Frontal cortex (tissue), 4 donors: ENCODE results near the gene CCNY. TPM values are rescaled to one million over a fixed set of nuclear protein-coding genes. Genes with fewer than 3 reads are reported as not detected.
"Not testable (repeated sequence)": the region's sequence is repeated elsewhere in the genome, so short reads cannot be mapped to it uniquely, and the experiment has no call there.

Experiments used
- DNase-seq, 2 donors: peaks; one replicate each; pipeline ENCODE4 v3.0.0; 2012; ENCODE audit warnings: low spot score in 2 of 2
- FAIRE-seq: peaks from 2 replicates; lab custom pipeline; 2012; peaks lifted over from hg19 to GRCh38; lab: Jason Lieb, UNC
- total RNA-seq: library from RNA; depleted of rRNA; stranded (reverse); fragments of >200 nt; gene quantifications from one replicate; pipeline ENCODE4 v1.2.3, GENCODE V29; 2014
- donor health status: control.
- donor health status: control.
- donor health status: control.

The CCNY gene
- total RNA-seq: 54.6 TPM

DNA sequence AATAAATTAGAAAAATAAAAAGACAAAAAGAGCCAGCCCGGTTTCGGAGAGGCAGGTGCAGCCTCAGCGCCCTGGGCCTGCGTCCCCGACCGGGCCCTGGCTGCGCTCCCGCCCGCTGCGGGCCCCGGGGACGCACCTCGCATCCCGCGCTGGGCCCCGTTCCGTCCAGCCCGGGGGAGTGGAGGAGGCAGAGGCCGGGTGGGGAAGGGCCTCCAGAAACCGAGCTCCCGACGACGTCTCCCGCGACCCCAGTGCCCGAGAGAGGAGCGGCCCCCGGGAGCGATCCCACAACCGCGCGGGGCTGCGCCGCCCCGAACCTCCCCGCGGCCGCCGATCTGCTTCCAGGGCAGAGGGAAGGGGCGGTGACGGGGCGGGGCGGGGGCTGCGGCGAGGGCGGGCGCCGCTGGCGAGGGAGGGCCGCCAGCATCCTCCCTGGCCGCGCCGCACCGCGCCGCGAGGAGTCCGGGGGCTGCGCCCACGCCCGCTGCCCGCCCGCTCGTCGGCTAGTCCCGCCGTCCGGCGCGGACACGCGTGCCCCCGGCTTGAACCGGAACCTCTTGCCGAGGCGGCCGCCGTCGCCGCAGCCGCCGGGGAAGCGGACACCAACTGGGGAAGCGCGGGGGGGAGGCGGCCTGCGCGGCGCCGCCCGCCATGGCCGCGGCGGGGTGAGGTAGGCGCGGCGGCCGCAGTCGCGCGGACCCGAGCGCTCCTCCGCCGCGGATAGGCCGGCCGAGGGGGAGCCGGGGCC, at the start of gene CCNY:
Gene CCNY, plus strand, starts transcription at position 426 of the 748 bp plus-strand sequence. CDS start 545 bp downstream, outside the sequence.
- DNase-seq: peak; percentile 86 to 93
- FAIRE-seq: no peak

DNA sequence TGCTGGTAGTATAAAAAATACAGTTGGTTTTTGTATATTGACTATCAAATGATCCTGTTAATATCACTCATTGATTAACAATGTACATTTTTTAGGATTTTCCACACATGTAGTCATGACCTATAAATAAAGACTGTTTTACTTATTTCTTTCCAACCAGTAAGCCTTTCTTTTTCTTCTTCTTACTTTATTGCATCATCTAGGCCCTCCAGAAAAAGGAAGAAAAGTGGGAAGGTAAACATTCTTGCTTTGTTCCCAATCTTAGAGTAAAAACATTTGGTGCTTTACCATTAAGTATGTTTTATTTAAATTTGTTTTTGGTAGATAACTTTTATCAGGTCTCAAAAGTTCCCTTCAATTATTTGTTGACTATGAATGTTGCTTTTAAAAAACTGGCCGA, 47.1 kb upstream of the CCNY start:
- FAIRE-seq (no peak), DNase-seq (no peak)

DNA sequence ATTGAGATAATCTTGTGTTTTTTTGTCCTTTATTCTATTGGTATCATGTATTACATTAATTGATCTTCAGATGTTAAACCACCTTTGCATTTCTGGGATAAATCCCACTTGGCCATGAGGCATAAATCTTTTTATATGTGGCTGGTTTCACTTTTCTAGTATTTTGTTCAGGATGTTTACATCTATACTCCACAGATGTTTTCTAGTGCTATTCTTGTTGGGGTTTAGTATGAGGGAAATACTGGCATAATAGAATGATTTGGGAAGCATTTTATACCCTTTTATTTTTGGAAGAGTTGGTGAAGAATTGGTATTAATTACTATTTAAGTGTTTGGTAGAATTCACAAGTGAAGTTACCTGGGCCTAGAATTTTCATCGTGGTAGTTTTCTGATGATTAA, 41.8 kb upstream of the CCNY start:
- no peak for DNase-seq
- no peak for FAIRE-seq

DNA sequence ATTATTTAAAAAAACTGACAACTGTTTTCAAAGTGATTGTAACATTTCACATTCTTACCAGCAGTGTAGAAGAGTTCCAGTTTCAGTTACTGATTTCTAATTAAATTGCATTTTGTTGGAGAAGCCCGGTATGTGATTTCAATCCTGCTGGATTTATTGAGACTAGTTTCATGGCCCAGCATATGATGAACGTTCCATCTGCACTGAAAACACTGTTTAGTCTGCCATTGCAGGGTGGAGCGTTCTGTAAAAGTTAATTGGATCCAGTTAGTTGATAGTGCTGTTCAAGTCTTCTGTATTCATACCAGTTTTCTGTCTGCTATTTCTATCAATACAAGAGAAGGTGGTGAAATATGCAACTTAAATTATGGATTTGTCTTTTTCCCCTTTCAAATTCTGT, 37.3 kb upstream of the CCNY start:
- FAIRE-seq: no peak
- DNase-seq: no peak

DNA sequence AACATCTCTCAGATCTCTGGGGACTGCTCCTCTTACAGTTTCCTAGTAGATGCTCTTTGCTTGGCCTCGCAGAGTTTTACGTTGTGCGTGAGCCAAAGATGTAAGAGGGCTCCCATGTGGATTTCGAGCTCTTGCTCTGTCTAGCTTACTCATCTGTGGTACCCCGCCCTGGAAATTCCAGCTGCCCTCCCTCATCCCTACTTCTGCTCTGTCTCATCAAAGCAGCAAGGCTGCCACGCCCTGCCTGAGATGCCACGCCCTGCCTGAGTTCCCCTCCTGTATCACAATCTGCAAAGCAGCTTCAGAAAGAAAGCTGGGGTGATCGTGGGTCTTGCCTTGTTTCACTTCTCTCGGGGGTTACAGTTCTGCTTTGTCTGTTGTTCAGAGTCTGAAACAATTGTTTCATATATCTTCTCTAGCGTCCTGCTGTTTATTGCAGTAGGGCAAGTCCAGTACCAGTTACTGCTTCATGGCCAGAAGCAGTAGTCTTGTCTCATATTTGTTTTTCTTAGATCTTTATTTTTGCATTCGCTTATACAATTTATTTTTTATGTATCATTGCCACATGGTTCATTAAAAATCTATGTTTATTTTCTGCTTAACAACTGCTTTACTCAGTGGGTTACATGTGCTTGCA, 36.1 kb upstream of the CCNY start:
- DNase-seq: no peak
- FAIRE-seq: no peak

DNA sequence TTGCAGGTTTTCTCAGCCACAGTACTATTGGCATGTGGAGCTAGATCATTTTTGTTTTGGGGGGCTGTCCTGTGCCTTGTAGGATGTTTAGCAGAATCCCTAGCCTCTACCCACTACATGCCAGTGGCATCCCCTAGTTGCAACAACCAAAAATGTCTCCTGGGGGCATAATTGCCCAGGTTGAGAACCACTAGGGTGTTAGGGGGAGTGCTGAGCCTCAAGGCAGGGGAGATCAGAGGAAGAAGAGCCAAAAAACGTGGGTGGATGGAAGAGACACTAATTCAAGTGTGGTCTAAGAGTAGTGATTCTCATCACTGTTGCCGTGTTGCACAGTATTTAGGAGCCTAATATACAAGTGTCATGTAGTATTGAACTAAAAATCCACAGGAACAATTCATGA, 31.7 kb upstream of the CCNY start:
- no peak for DNase-seq
- FAIRE-seq: no peak

DNA sequence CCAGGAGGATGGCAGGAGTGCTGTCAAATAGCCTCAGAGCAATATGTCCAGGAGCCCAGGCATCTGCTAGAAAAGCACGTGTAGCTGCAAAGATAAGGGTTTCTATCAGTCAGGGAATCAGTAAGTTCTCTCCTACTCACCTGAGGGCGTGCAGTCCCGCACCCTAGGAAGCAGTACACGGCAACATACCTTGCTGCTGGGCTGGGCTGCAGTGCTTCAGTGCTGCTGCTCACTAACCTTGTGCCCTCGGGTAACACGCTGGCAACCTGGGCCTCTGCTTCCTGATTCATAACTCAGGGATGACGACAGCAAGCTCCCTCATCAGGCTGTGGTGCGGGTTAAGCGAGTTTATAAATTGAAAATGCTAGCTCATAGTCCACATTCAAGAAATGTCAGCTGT, 29.5 kb upstream of the CCNY start:
- FAIRE-seq (no peak), DNase-seq (no peak)

DNA sequence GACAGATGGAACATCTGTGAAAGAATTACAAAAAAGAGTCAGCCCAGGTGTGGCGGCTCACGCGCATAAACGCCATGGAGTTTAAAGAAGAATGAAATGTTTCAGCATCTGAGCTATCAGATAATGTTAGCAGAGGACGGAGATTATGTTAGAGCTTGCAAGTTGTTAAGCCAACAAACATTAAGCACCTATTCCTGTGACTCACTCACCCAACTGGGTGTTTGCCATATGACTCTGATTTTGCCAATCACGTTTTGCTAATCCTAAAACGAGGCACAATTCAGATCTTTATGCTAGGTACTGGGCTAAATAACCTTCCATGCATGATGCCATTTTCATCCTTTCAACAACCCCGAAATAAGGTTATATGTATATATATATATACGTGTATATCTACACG, 29.0 kb upstream of the CCNY start:
- no peak for DNase-seq
- no peak for FAIRE-seq

DNA sequence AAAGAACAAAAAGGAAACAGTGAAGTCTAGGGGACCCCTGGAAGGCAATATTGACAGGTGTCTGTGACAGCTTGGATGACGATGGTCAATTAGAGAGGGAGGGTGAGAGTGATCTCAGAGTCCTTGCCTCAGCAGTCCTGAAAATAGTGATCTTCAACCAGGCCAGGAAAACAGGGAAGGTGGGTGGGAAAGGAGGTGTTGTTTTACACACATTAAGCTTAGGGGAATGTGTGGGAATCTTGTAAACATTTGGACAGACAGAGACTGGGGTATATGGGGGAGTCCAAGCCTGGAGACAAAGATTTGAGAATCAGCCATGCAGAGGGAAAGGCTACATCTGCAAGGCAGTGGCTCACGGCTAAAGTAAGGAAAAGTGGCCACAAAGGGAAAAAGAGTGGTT, 27.5 kb upstream of the CCNY start:
- FAIRE-seq (no peak), DNase-seq (no peak)

DNA sequence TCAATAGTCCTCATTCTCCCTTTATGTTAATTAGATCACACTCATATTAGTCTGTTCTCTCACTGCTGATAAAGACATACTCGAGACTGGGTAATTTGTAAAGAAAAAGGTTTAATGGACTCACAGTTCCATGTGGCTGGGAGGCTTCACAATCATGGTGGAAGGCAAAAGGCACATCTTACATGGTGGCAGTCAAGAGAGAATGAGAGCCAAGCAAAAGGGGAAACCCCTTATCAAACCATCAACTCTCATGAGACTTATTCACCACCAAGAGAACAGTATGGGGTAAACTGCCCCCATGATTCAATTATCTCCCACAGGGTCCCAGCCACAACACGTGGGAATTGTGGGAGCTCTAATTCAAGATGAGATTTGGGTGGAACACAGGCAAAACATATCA, 22.2 kb upstream of the CCNY start:
- FAIRE-seq, DNase-seq: not testable (repeated sequence)

DNA sequence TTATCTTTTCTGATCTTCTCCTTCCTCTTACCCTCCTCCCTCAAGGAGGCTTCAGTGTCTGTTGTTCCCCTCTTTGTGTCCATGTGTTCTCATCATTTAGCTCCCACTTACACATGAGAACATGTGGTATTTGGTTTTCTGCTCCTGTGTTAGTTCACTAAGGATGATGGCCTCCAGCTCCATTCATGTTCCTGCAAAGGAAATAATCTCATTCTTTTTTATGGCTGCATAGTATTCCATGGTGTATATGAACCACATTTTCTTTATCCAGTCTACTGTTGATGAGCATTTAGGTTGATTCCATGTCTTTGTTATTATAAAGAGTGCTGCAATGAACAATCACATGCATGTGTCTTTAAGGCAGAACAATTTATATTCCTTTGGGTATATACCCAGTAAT, 21.1 kb upstream of the CCNY start:
- not testable (repeated sequence) for FAIRE-seq, DNase-seq

DNA sequence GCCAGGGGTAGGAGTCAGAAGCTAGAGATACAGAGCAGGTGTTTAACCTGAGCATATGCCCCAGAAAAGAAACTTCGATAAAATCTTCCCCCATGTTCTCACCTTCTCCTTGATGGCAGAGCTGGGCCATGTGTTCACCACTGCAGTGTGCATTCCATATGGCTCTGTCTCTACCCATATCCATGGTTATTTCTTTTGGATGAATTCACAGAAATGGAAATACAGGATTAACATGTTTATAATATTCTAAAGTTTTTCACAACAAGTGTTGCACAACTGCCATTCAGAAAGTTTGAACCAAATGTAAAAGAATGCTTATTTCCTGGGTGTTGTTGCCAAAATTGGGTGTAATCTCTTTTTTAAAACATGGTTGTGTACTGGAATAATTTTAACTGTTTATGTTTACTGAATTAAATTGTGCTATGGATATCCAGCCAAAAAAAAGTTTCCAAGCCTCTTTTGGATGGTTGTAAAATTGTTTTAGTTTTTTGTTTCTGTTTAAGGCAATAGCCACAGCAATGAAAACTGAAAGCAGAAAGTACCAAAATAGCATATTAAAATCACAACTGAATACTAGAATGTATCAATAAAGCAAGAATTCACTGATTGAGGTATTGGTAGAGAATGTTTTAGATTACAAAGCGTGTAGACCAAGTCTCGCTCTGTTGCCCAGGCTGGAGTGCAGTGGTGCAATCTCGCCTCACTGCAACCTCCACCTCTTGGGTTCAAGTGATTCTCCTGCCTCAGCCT, 19.9 kb upstream of the CCNY start:
- no peak for DNase-seq

DNA sequence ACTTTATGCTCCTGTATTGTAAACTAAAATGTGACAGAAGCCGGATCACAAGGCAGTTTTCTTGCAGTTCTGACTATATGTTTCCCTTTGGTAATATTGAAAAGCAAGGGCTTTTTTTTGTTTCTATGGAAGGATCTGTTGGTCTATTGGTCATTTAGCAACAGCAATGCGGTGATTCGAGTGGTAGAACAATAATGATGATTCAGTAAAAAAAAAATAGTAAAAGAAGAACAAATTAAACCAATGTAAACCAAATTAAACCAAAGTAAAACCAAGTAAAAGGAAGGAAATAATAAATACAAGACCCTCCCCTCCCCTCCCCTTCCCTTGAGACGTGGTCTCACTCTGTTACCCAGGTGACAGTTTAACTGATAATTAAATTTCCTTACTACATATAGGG, 17.8 kb upstream of the CCNY start:
- DNase-seq (no peak), FAIRE-seq (no peak)

More for the DNA sequence above, 19.9 kb upstream of the CCNY start:
- FAIRE-seq: no peak

DNA sequence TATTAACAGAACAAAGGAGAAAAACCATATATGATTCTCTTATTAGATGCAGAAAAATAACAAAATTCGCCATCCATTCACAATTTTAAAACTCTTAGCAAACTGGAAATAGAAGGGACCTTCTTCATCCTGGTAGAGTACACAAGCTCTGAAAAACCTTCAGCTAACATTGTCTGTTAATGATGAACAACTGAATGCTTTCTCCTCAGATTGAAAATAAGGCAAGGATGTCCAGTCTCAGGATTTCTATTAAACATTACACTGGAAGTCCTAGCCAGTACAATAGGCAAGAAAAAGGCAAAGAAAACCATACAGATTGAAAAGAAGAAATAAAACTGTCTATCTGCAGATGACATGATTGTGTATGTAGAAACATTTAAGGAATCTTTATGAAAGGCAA, 16.0 kb upstream of the CCNY start:
- FAIRE-seq: no peak
- no peak for DNase-seq

DNA sequence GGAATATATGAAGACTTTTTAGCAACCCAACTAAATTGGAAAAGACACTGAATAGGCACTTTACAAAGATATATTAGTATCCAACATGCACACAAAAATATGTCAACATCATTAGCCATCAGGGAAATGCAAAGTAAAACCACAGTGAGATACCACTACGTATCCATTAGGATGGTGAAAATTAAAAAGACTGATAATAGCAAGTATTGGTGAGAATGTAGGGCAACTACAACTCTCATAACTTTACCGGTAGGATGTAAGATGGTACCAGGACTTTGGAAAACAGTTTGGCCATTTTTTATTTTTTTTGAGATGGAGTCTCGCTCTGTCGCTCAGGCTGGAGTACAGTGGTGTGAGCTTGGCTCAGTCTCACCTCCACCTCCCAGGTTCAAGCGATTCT, 13.7 kb upstream of the CCNY start:
- FAIRE-seq: no peak

DNA sequence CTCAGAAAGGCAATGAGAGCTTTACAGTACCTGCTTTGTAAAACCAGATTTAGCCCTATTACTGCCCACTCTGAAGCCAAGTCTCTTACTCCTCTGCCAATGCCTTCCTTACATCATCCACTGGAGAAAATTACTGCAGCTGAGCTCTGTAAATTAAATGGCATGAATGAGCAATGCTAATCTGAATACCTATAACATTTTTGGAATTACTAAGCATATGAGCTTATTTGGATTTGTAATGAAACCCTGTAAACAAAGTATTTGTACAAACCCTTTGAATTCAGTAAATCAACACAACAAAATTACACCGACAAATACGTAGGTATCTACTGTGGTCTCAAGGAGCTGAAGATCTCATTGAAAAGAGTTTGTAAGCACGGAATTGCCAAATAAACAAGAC, 12.1 kb upstream of the CCNY start:
- FAIRE-seq: no peak

More for the DNA sequence above, 13.7 kb upstream of the CCNY start:
- DNase-seq: no peak

DNA sequence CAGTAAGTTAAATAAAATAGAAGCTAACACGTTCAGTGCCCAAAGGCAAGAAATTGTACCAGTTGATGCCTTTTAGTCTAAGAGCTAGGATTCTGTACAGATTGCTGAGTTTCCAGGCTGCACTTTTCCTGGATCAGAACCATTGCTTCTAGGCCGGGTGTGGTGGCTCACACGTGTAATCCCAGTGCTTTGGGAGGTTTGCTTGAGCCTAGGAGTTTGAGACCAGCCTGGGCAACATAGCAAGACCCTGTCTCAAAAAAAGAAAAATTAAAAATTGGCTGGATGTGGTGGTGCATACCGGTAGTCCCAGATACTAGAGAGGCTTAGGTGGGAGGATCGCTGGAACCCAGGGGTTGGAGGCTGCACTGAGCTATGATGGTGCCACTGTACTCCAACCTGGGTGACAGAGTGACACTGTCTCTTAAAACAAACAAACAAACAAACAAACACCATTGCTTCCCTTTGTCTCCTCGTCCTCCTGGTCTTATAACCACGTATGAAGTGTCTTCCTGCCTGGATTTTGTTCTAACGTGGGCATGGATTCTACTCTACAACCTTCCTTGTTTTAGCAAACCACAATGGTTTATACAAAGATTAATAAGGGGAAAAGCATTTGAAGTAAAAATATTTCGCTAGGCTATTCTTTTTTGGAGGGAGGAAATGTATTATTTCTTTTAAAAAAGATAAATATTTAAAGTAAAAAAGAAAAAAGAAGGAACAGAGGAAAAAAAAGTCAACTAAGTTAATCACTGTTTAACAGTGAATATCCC, 9.7 kb upstream of the CCNY start:
- FAIRE-seq (no peak), DNase-seq (no peak)

More for the DNA sequence above, 12.1 kb upstream of the CCNY start:
- no peak for DNase-seq

DNA sequence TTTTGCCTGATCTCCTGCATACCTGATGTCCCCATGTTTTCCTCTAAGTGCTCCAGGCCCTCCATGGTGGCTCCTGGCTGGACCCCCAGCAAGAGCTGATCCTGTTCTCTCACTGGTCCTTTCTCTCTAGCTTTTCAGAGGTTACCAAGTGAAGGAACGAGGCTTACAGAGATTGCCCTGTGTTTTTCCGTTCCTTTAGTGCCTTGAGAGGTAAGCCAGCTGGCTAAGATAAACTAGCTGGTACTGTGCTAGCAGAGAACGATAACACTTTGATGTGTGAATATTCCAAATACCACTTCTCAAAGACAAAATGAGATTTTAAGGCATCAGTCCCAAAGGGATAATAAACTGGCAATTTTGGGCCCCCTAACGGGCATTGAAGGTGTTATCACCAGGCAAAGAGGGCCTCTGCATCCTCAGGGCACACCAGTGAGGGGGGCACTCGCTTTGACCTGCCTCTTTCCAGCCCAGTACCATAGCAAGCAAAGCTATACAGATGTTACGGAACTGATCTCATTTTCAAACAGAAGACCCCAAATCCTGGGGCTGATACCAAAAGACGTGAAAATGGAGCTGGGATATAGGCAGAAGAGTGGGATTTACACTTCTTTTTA, 8.4 kb upstream of the CCNY start:
- no peak for DNase-seq

DNA sequence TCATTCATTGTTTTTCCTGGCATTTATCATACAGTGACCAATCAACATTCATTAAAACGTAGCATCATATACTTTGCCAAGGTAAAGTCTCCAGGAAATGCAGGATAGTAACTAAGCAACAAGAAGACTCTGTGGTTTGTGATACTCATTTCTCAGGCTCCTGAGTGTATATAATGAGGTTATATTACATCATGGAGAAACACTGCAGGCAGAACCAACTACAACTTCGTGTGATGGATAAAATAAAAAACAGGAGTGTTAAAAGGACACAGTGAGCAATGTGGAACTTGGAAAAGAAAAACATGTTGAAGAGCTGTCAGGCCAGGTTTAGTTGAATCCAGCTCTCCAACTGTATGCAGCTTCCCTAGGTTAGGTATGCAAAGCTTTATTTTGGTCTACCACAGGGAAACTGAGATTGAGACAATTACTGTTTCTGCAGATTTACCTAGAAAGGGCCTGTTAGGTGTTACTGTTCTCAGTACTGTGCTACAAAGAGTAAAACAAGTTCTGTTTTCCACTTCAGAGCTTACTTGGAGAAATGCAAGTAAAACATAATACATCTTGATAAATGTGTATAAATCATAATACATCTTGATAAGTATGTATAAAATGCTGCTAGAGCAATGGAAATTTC, 7.8 kb upstream of the CCNY start:
- FAIRE-seq (no peak), DNase-seq (no peak)

More for the DNA sequence above, 8.4 kb upstream of the CCNY start:
- no peak for FAIRE-seq
